Amniotic stem cell (primary cell): ENCODE results near the gene SLC4A2.
A peak's percentile ranks its signal among the peaks of the same experiment; 100 is the strongest.

Experiments used
- DNase-seq: peaks from one replicate; lab custom pipeline; 2025; lab: John Stamatoyannopoulos, UW

SLC4A2 gene

DNA sequence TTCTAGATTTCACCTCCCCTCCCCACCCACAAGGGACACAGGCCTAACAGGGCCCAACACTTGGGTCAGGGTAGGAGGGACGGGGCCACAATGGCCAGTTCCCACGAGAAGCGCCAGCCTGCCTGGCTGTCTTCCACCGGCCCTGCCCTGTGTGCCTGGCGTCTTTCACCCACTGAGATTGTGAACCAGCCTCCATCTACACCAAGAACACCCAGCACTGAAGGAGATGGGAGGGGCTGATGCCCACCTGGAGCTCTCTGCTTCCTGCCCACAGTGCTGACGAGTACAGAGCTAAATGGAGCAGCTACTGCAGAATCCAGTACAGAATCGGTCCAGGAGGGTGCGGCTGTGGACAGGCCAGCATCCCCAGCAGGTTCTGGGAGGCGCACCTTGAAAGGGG, 13.4 kb upstream of the SLC4A2 start:
- no peak for DNase-seq

GRCh38 chr7:151046603-151047573, 12.5 kb upstream of the SLC4A2 start:
- peak; percentile 15 for DNase-seq

DNA sequence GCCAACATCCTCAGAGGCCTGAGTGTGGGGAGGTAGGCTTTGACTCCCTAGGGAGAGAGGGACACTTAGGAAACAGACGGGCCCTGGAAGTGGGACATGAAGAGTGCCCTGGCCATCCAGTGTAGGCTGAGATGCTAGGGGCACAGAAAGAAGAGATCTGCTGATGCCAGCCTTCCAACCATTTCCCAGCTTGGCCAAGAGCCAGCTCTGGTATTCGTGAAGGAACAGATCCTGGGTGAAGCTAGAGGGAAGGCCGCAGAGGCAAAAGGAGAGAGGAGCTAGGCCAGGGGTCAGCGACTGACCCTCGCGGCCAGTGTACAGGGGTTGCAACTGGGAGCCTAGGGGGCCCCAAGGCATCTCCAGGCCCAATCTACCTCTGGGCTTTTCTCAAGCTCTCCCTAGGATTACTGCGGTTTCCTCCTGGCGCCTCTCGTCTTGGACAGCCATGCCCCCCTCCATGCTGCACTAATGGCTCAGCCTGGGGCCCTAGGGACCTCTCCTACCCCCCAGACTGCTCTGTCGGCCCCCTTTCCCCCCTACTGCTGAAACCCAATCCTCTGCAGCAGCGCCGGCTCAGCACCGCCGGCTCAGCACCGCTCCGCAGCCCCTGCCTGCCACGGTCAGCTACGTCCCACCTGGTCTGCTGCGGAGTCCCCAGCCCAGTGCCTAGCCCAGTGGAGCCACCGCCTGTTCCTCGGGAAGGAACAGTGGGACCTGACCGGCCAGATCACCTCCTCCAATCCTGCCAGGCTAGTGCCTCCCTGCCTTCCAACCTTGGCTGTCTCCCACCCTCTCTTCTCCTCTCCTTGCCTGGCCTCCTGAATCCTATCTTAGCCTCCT, 11.2 kb upstream of the SLC4A2 start, which contains the start of gene ASIC3:
Gene ASIC3 (plus strand): TSS at position 556 of the 840 bp plus-strand sequence. CDS start 355 bp downstream, outside the sequence.
- DNase-seq: no peak

DNA sequence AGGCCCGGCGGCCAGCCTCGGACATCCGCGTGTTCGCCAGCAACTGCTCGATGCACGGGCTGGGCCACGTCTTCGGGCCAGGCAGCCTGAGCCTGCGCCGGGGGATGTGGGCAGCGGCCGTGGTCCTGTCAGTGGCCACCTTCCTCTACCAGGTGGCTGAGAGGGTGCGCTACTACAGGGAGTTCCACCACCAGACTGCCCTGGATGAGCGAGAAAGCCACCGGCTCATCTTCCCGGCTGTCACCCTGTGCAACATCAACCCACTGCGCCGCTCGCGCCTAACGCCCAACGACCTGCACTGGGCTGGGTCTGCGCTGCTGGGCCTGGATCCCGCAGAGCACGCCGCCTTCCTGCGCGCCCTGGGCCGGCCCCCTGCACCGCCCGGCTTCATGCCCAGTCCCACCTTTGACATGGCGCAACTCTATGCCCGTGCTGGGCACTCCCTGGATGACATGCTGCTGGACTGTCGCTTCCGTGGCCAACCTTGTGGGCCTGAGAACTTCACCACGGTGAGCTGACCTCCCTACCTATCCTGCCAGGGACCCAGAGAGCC, 10.4 kb upstream of the SLC4A2 start:
- DNase-seq: no peak

DNA sequence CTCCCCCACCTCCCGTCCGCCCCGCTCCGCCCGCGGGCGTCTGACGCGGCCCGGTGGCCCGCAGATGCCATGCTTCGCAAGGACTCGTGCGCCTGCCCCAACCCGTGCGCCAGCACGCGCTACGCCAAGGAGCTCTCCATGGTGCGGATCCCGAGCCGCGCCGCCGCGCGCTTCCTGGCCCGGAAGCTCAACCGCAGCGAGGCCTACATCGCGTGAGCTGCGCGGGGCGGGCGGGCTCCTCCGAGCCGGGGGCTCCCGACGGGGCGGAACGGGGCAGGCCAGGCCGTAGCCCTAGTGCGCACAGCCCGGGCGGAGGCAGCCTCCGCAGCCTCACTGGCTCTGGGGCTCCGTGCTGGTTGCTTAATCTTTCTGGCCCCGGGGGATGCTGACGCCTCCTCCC, 8.3 kb upstream of the SLC4A2 start:
- peak; percentile 48 for DNase-seq

DNA sequence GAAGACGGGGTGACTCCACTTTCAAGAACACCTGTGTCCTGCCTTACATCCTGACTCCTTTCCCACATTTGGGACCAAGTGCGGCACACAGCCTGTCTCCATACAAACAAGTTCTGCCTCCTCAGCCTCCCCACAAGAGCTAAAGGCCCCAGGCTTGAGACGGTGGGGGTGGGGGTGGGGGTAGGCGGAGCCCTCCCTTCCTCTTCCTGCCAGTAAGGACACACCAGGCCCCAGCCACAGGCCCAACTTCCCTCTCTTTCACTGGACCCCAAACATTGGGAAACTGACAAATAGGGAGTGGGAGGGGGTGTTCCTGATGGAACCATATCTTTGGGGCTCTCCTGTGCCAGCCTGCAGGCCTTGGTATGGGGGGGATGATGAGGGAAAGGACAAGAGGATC, 6.3 kb upstream of the SLC4A2 start:
- no peak for DNase-seq

DNA sequence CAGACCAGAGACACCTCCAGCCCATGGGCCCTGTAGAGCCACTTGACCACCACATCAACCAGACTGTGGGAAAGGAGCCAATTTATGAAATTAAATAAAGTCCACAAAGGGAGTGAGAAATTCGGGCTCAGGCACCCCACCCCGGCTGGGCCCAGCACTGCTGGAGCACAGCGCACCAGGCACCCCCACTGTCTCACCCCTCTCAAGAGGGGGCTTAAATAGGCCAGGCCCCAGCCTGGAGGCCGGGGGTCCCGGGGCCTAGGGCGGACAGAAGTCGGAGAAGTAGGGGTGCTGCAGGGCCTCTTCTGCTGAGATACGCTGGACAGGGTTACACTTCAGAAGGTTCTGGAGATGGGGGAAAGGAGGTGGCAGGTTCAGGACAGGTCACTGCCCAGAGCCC, 5.6 kb upstream of the SLC4A2 start:
- DNase-seq: no peak

DNA sequence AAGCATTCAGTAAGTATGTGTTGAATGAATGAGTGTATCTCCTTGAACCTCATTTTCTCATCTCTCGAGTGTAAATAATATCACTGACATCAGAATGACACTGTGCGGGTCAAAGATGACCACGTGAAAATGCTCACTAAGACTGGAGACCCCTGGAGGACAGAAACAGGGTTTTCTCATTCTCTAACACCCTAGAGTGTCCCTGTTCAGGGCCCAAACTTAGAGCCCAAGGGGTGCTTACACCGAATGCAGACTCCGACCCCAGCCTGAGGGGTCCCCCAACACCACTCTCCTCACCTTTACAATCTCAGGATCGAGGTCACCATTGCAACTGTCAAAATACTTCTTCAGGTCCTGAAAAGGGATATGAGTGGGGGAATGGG, 3.1 kb upstream of the SLC4A2 start:
- DNase-seq: no peak

GRCh38 chr7:151056666-151057505, 2.5 kb upstream of the SLC4A2 start:
- DNase-seq: no peak

DNA sequence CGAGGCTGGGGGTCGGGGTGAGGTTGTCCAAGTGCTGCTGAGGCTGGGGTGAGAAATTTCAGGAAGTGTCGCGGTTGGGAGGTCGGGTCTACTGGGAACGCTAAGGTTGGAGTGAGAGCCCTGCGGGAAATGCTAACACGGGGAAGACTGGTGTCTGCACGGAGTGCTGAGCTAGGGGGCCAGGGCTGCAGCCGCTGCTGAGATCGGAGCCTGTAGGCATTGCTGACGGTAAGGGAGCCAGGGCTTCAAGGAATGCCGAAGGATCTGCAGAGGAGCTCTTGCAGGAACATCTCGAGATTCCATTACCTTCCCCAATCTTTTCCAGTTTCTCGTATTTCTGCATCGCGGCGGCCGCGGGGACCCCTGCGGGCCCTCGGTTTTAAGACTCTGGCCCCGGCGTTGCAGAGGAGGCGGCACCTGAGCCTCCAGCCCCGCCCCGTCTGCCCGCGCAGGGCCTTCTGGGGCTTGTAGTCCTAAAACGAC, 1.8 kb upstream of the SLC4A2 start, which contains the start of gene CDK5:
Gene CDK5 (minus strand): TSS at position 392 of the 483 bp plus-strand sequence. CDS start 49 bp downstream, at position 343.
- DNase-seq: no peak

- peak; percentile 99 for DNase-seq
Observed at GRCh38 chr7:151057989-151058780, 1.2 kb upstream of the SLC4A2 start.

- no peak for DNase-seq
Observed at GRCh38 chr7:151058781-151059366, 515 bp upstream of the SLC4A2 start.

GRCh38 chr7:151060113-151060415, 675 bp downstream of the SLC4A2 start:
- no peak for DNase-seq

GRCh38 chr7:151060416-151061212, 1.2 kb downstream of the SLC4A2 start:
- no peak for DNase-seq

DNA sequence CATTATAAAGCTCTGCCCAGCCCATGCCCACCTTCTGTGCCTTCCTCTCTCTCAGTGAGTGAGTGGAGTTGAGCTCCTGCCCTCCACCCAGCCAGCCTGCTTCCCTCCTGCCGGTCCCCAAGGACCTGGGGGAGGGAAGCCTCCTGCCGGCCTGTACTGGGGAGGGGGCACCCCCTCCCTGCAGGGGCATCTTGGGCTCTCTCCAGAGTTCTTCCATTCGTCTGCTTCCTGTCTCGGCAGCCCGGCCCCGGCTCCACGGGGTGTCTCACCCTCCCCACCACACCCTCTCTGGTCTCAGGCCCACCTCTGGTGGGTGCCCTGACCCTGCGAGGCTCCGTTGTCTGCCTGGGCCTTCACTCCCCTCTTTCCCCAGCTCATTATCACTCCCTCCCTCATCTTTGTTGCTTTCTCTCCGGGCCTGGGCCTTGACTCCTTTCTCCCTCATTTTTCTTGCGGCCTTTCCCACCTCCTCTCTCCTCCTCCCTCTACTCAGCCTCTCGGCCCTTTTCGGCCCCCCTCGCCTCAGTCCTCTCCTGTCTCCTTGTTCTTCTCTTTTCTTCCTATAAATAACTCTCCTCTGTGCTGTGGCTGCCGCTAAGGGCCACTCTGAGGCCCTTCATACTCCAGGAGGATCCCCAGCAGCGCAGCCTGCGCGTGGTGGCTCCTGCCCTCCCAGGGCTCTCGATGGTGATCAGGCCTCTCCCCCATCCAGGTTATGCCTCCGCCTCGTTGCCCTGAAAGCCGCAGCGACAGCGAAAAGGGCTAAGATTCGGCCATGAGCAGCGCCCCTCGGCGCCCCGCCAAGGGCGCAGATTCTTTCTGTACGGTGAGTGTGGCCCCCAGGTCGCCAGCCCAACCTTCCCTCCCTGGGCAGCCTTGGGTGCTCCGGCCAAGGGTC, 2.1 kb downstream of the SLC4A2 start:
- DNase-seq: no peak

DNA sequence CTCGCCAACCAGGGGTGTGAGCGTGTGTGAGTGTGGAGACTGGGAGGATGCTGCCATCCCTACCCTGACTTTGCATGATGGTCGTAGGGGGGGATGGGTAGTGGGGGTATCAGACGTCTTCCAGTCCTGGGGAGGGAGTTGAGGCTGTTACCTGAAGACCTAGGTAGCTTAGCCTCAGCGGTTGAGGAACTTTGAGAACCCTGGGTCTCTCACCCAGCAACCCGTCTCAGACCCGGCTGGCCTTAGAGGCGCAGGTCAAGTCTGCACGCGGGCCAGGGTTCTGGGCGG, 2.7 kb downstream of the SLC4A2 start:
- DNase-seq: no peak

- no peak for DNase-seq
Observed at GRCh38 chr7:151062399-151063211, 3.2 kb downstream of the SLC4A2 start.

DNA sequence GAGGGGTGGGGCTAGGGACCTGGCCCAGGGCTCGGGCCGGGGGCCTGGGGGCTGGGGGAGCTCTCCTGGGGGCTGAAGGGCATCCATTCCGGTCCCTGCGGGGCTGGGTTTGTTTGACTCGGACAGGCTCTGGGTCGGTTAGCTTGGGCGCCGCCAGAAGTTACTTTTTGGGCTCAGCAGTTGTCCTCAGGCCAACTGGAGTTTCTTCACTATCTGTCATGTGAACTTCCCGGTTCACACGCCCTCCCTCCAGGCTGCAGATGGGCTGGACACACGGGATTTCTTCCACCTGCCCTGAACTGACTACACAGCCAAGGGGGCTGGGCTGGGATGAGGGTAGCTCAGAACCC, 3.8 kb downstream of the SLC4A2 start:
- DNase-seq: no peak
